GM18517 (cell line): ENCODE data around the gene DENND2A.
"Not testable (repeated sequence)": the region's sequence is repeated elsewhere in the genome, so short reads cannot be mapped to it uniquely, and the experiment has no call there.

Experiments
- ATAC-seq: cut with Tn5 transposase; IDR thresholded peaks from one replicate; pipeline ENCODE4 v1.9.1; 2021; ENCODE audit warnings: mild to moderate bottlenecking, moderate library complexity; ENCODE audit not compliant: unreplicated experiment

Gene DENND2A

GRCh38 chr7:140594131-140594691, 46.4 kb downstream of the DENND2A start:
- no peak for ATAC-seq

GRCh38 chr7:140593672-140593982, 47.0 kb downstream of the DENND2A start:
- no peak for ATAC-seq

DNA sequence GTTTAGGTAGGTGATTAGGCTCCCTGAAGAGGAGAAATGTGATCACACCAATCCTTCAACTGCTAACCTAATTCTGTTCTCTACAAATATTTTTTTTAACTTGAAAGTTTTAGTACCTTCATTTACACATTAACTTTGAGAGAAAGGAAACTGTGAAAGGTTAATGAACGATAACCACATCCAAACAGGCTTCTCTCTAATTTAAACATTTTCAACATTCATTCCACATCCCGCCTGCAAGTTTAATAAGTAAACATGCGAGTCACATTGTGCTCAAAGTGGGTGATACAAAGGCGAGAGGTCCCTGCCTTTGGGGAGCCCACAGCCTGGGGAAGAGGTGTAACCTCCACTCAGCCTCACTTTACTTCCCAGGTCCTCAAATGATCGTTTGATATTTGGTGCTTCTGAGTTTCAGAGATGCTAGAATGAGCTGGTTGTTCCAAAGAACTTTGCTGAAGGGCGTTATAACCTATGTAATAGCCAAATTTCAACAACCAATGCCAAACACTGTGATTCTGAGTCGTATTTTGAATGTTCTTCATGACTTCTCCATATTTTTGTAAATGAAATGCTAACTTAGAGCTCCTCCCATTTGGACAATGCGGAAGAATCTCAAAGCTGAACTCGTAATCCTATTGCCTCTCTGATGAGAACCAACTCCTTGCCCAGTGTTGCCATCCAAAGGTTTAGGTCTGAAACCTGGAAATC, 47.5 kb downstream of the DENND2A start:
- ATAC-seq: no peak

DNA sequence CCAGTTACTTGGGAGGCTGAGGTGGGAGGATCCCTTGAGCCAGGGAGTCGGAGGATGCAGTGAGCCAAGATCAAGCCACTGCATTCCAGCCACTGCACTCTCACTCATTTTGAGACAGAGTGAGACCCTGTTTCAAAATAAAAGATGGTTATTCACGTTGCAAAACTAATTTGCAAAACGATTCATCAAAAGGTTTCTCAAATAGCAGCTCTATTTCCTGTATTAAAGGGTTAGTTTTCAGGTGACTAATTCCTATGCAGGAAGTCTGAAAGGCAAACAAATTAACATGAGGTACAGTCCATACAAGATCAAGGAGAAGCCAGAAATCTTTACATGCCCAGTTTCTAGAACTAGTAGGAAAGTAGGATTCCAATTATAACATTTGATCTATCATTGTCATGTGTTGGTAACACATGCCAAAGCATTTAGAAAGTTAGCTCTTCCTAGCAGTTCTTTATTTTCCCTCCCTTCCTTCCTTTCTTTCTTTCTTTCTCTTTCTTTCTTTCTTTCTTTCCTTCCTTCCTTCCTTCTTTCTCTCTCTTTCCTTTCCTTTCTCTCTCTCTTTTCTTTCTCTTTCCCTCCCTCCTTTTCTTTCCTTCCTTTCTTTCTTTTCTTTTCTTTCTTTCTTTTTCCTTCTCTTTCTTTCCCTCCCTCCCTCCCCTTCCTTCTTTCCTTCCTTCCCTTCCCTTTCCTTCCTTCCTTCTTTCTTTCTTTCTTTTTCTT, 49.3 kb downstream of the DENND2A start:
- no peak for ATAC-seq

DNA sequence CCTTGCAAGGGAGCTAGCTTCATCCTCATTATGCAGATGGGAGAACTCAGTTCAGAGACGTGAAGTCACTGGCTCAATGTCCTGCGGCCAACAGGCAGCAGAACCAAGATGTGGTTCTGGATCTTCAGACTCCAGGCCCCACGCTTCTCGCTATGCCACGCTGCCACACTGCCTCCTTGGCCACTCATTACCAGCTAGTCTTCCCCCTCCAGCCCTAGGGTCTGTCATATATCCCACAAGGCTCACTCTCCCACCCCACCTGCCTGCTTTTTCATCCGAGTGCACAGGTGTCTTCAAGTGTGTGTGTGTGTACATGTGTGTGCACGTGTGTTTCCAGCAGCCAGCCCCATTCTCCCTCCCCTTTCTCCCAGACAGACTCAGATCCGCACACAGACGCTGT, 53.4 kb downstream of the DENND2A start:
- ATAC-seq: no peak

GRCh38 chr7:140586516-140586915, 54.1 kb downstream of the DENND2A start:
- ATAC-seq: no peak

DNA sequence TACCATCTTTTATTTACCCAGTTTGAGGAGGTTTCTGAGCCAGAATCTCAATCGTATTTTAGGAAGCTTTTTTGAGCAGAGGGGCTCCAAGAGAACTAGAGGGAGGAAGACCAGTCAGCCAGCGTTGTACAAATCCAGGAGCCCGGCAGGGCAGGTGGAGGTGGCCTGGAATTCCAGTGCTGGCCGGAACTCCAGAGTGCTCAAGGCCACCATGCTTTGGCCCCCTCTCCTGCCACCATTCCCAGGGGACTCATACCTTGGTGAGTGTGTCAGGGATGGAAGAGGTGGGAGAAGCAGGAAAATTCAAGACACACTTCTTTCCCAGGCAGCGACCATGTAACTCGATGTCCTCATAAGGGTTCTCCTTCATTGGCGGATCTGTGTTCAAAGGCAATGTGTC, 55.3 kb downstream of the DENND2A start:
- no peak for ATAC-seq

GRCh38 chr7:140584195-140584851, 56.3 kb downstream of the DENND2A start:
- no peak for ATAC-seq

DNA sequence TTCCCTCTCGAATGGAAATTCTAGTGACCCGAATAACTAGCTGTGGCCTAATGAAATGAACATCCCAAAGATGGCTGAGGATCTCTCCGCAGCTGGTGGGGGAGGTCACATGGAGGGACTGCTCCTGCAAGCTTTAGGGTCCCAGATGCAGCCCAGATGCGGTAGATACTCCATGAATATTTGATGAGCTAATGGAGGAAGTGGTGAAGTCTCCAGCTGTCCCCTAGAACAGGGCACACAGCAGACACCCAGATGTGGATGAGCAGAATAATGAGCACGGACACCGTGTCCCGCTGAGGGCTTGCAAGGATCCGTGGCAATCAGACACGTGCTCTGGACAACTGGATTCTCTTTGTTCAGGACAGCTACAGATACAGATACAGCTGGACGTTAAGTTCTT, 59.2 kb downstream of the DENND2A start:
- no peak for ATAC-seq

DNA sequence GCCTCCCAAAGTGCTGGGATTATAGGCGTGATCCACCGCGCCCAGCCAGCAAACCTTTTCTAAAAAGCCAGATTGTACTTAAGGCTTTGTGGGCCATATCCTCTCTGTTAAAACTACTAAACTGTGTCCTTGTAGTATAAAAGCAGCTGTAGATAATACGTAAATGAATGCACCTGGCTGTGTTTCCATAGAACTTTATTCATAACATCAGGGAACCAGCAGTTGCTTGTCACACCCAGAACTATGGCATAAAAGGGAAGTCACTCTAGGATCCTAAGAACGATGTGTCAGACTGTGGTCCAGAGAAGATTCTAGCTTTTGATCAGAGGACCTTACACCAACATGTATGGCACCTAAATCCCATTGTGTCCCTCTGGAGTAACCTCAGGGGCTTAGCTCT, 63.0 kb downstream of the DENND2A start:
- ATAC-seq: no peak

GRCh38 chr7:140576589-140576988, 64.0 kb downstream of the DENND2A start:
- ATAC-seq: no peak

DNA sequence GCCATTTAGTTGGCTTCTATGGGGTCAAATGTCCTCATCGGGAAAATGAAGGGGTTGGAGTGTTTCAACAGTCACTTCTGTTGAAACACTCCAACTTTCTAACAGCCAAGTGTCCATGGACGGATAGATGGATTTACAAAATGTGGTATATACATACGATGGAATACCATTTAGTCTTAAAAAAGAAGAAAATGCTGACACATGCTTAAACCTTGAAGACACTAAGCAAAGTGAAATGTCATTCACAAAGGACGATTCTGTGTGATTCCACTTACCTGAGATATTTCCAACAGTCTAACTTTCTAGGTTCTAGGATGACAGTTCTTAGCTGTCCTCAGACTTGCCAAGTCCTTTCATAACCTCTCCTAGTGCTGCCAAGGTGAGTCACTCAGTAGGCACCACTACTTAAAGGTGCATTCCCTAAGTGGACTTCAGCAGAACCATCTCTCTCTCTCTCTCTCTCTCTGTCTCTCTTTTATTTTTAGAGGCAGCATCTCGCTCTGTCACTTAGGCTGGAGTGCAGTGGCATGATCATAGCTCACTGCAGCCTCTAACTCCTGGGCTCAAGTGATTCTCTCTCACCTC, 69.0 kb downstream of the DENND2A start:
- ATAC-seq: no peak

- no peak for ATAC-seq
Observed at GRCh38 chr7:140570120-140570519, 70.5 kb downstream of the DENND2A start.

GRCh38 chr7:140568021-140568813, 72.4 kb downstream of the DENND2A start:
- no peak for ATAC-seq

DNA sequence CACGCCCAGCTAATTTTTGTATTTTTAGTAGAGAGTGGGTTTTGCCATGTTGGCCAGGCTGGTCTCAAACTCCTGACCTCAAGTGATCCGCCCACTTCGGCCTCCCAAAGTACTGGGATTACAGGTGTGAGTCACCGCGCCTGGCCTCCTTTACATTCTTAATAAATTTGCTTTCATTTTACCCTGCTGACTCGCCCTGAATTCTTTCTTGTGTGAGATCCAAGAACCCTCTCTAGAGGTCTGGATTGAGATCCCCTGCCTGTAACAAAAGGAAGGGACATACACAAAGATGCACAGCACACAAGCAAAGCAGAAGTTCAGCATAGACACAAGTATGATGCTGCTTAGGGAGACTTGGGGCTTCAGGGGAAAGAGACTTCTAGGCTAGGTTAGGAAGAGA, 74.4 kb downstream of the DENND2A start:
- not testable (repeated sequence) for ATAC-seq

DNA sequence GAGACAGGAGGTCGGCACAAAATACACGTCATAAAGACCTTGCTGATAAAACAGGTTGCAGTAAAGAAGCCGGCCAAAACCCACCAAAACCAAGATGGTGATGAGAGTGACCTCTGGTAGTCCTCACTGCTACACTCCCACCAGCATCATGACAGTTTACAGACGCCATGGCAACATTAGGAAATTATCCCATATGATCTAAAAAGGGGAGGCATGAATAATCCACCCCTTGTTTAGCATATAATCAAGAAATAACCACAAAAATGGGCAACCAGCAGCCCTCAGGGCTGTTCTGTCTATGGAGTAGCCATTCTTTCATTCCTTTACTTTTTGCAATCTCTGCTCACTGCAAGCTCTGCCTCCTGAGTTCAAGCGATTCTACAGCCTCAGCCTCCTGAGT, 74.9 kb downstream of the DENND2A start:
- not testable (repeated sequence) for ATAC-seq

DNA sequence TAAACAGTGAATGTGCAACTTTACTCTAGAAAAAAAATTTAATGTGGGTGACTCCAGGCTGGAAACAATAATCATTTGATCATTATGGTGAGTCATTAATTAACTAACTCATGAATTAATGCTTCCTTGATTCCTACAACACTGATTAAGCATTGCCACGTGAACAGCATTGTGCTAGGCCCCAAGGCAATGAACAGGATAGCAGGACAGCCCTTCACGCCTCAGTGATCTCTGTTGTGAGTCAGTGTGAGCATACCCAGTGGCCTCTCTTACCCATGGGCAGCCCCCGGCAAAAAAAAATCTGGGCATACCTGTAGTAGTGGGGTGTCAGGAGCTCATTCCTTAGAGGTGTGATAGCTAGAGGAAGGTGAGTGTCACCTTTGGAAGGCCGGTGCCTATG, 76.0 kb downstream of the DENND2A start:
- no peak for ATAC-seq

GRCh38 chr7:140562926-140563481, 77.6 kb downstream of the DENND2A start:
- ATAC-seq: no peak

GRCh38 chr7:140559410-140559809, 81.2 kb downstream of the DENND2A start:
- ATAC-seq: no peak

DNA sequence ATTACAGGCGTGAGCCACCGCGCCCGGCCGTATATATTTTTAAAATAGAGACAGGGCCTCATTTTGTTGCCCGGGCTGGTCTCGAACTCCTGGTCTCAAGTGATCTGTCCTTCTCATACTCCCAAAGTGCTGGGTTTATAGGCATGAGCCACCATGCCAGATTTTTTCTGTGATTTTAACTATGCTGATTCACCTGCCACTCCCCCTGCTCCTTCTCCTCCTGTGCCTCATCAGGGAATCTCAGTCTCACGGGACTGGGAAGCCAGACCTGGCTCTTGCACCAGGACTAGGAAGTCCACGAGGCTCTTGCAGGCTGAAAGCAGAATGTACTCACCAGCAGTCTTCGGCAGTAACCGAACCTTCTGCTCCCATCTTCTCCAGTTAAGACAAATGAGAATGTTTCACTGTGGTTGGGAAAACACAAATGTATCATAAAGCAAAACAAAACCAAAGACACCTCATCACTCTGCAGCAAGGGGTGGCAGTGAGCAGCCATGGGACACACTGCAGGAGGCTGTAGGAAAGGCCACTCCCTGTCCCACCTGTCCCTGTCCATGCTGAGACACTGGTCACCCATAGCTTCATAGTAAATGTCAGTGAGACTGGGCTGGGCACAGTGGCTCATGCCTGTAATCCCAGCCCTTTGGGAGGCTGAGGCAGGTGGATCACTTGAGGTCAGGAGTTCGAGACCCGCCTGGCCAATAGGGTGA, 82.6 kb downstream of the DENND2A start:
- ATAC-seq: no peak
